ENCODE data around the gene CSMD2. TPM values are rescaled to one million over a fixed set of nuclear protein-coding genes. Genes with fewer than 3 reads are reported as not detected.

Gene CSMD2
- total RNA-seq, 1 experiment from 2014 or later, result 13.2 TPM

DNA sequence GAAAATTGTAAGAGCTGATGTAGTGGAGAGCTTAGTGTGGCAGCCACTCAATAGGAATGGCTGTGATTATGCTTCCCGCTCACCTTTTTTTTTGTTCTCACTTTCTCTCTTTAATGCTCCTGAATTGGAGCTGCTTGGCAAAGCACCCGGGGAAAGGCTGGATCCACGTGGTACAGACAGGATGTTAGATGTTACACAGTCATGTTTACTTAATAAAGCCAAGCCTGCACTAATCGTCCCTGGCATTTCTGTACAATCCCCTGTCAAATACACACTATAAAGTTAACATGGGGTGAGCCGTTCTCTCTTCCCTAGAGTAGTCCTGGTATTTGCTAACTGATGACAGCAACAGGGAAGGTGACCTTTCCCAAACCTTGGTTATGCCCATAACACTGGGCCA lies 504.8 kb downstream of the CSMD2 start:
- DNase-seq (ENCODE audit: low spot score) (no peak), ATAC-seq (no peak)
- Mint-ChIP-seq H3K4me3 (no peak overlapping the region), H3K4me1 (no peaks in the 10 kb centered on the region), H3K9me3 (no peaks in the 10 kb centered on the region), H3K27me3 (ENCODE audit: low read depth) (no peaks in the 10 kb centered on the region), H3K36me3 (peaks cover 20% of the 10 kb centered on the region), H3K27ac (no peak overlapping the region)
- TF ChIP-seq, protein P1, sequence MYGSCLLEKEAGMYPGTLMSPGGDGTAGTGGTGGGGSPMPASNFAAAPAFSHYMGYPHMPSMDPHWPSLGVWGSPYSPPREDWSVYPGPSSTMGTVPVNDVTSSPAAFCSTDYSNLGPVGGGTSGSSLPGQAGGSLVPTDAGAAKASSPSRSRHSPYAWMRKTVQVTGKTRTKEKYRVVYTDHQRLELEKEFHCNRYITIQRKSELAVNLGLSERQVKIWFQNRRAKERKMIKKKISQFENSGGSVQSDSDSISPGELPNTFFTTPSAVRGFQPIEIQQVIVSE (CRISPR knock-in tag; IDR thresholded peaks at IDR 0.05; ENCODE audit: borderline replicate concordance), result no peak
- TF ChIP-seq ZNF396 (CRISPR knock-in tag; IDR thresholded peaks at IDR 0.05; ENCODE audit: borderline replicate concordance), result no peak
- ChIA-PET POLR2A (no interaction called here), CTCF (interaction anchor here (0.8 to 1.7 kb wide), 2 partner anchors 24 to 27 kb away, joined by 3 to 4 read pairs; no protein-coding TSS in a partner anchor)

DNA sequence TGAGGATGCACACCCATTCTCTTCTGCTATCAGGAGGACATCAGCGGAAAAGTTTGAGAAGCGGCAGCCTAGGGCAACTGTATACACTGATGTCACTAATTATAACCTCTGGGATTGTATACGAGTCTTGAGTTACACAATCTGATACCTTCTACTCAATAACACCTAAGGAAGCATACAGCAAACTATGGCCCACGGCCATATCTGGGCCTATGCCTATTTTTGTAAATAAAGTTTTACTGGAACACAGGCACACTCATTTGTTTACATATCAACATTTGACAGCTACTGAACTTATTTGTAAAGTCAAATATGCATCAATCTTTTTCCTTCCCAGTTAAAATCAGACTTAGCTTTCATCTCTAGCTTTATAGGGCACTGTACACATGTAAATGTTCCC lies 505.4 kb downstream of the CSMD2 start:
- TF ChIP-seq ETV6 (CRISPR knock-in tag; IDR thresholded peaks at IDR 0.05) (no peak), ESRRA (CRISPR knock-in tag; IDR thresholded peaks at IDR 0.05; ENCODE audit: borderline replicate concordance) (no peak), SOX15 (CRISPR knock-in tag; IDR thresholded peaks at IDR 0.05) (no peak), CREM (CRISPR knock-in tag; IDR thresholded peaks at IDR 0.05) (no peak), OVOL2 (CRISPR knock-in tag; IDR thresholded peaks at IDR 0.05; ENCODE audit: borderline replicate concordance) (no peak), ZBTB21 (CRISPR knock-in tag; IDR thresholded peaks at IDR 0.05; ENCODE audit: borderline replicate concordance) (no peak), FOXK1 (CRISPR knock-in tag; IDR thresholded peaks at IDR 0.05) (no peak), MYBL2 (CRISPR knock-in tag; IDR thresholded peaks at IDR 0.05) (no peak), NR3C1 (CRISPR knock-in tag; conservative IDR thresholded peaks at IDR 0.05; ENCODE audit: low read depth) (no peak), TP53 (CRISPR knock-in tag; IDR thresholded peaks at IDR 0.05) (no peak)
- TF ChIP-seq, protein P2, sequence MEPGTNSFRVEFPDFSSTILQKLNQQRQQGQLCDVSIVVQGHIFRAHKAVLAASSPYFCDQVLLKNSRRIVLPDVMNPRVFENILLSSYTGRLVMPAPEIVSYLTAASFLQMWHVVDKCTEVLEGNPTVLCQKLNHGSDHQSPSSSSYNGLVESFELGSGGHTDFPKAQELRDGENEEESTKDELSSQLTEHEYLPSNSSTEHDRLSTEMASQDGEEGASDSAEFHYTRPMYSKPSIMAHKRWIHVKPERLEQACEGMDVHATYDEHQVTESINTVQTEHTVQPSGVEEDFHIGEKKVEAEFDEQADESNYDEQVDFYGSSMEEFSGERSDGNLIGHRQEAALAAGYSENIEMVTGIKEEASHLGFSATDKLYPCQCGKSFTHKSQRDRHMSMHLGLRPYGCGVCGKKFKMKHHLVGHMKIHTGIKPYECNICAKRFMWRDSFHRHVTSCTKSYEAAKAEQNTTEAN (CRISPR knock-in tag; IDR thresholded peaks at IDR 0.05), result no peak
- TF ChIP-seq, protein P3, sequence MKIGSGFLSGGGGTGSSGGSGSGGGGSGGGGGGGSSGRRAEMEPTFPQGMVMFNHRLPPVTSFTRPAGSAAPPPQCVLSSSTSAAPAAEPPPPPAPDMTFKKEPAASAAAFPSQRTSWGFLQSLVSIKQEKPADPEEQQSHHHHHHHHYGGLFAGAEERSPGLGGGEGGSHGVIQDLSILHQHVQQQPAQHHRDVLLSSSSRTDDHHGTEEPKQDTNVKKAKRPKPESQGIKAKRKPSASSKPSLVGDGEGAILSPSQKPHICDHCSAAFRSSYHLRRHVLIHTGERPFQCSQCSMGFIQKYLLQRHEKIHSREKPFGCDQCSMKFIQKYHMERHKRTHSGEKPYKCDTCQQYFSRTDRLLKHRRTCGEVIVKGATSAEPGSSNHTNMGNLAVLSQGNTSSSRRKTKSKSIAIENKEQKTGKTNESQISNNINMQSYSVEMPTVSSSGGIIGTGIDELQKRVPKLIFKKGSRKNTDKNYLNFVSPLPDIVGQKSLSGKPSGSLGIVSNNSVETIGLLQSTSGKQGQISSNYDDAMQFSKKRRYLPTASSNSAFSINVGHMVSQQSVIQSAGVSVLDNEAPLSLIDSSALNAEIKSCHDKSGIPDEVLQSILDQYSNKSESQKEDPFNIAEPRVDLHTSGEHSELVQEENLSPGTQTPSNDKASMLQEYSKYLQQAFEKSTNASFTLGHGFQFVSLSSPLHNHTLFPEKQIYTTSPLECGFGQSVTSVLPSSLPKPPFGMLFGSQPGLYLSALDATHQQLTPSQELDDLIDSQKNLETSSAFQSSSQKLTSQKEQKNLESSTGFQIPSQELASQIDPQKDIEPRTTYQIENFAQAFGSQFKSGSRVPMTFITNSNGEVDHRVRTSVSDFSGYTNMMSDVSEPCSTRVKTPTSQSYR (CRISPR knock-in tag; IDR thresholded peaks at IDR 0.05), result no peak
- TF ChIP-seq, protein P4, sequence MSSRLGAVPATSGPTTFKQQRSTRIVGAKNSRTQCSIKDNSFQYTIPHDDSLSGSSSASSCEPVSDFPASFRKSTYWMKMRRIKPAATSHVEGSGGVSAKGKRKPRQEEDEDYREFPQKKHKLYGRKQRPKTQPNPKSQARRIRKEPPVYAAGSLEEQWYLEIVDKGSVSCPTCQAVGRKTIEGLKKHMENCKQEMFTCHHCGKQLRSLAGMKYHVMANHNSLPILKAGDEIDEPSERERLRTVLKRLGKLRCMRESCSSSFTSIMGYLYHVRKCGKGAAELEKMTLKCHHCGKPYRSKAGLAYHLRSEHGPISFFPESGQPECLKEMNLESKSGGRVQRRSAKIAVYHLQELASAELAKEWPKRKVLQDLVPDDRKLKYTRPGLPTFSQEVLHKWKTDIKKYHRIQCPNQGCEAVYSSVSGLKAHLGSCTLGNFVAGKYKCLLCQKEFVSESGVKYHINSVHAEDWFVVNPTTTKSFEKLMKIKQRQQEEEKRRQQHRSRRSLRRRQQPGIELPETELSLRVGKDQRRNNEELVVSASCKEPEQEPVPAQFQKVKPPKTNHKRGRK (CRISPR knock-in tag; IDR thresholded peaks at IDR 0.05; ENCODE audit: borderline replicate concordance), result no peak
- TF ChIP-seq, protein P5, sequence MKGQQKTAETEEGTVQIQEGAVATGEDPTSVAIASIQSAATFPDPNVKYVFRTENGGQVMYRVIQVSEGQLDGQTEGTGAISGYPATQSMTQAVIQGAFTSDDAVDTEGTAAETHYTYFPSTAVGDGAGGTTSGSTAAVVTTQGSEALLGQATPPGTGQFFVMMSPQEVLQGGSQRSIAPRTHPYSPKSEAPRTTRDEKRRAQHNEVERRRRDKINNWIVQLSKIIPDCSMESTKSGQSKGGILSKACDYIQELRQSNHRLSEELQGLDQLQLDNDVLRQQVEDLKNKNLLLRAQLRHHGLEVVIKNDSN (CRISPR knock-in tag; IDR thresholded peaks at IDR 0.05), result no peak
- TF ChIP-seq, protein P6, sequence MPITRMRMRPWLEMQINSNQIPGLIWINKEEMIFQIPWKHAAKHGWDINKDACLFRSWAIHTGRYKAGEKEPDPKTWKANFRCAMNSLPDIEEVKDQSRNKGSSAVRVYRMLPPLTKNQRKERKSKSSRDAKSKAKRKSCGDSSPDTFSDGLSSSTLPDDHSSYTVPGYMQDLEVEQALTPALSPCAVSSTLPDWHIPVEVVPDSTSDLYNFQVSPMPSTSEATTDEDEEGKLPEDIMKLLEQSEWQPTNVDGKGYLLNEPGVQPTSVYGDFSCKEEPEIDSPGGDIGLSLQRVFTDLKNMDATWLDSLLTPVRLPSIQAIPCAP (CRISPR knock-in tag; IDR thresholded peaks at IDR 0.05), result no peak
- ATAC-seq (no peak), DNase-seq (ENCODE audit: low spot score) (no peak)
- Mint-ChIP-seq H3K27me3 (ENCODE audit: low read depth) (no peaks in the 10 kb centered on the region), H3K27ac (no peak overlapping the region), H3K36me3 (peaks cover 20% of the 10 kb centered on the region), H3K4me1 (no peaks in the 10 kb centered on the region), H3K9me3 (no peaks in the 10 kb centered on the region), H3K4me3 (no peak overlapping the region)
- POLR2A ChIA-PET, result no interaction called here
- CTCF ChIA-PET, result interaction anchor here (0.8 to 1.7 kb wide), 2 partner anchors 24 to 27 kb away, joined by 3 to 4 read pairs; no protein-coding TSS in a partner anchor

Data from WTC11 (cell line).